ENCODE measurements around the gene UGCG.
A peak's percentile ranks its signal among the peaks of the same experiment; 100 is the strongest.
"Not testable (repeated sequence)": the region's sequence is repeated elsewhere in the genome, so short reads cannot be mapped to it uniquely, and the experiment has no call there.

The UGCG gene

DNA sequence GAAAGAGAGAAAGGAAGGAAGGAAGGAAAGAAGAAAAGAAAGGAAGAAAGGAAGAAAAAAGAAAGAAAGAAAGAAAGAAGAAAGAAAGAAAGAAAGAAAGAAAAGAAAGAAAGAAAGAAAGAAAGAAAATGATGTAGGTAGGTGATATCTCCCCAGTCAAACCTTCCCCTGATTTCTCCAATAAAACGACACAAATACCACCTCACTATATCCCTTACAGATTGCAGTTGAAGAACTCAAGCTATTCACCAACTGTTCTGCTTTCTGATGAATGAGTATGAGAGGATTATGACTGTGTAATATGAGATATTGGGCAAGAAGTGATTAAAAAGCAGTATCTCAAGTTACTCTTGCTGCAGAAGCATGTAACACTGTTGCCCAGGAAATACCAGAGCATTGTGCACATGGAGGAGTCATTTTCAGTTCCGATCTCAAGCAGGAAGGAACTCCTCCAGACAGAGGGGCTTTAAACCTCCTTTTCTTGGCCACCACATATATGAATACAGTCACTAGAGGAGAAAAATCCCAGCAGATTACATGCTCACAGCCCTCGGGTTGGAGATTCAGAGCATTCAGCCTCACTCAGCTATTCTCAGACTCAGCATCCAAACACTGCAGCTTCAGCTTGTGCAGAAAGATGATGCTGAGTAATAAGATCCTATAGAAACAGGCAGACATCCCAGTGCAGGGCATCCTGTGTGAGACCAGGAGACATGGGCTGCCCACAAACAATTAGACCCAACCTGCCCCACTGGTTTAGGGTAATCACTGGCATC lies 61.4 kb downstream of the UGCG start:
- peak; percentile 5 for DNase-seq

- DNase-seq = no peak
These were observed 63.1 kb downstream of the UGCG start for GRCh38 chr9:111959468-111960359.

DNA sequence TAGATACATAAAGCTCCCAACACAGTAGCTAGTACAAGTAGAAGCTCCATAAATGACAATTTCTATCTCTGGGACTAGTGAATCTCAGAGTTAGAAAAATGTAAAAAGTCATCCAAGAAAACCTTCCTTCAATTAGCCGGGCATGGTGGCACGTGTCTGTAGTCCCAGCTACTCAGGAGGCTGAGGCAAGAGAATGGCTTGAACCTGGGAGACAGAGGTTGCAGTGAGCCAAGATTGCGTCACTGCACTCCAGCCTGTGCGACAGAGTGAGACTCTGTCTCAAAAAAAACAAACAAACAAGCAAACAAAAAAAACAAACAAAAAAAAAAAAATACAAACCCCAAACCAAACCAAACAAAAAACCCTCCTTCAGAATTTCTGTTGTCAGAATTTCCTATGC lies 63.9 kb downstream of the UGCG start:
- DNase-seq = not testable (repeated sequence)

GRCh38 chr9:111961009-111961408 lies 64.4 kb downstream of the UGCG start:
- no peak for DNase-seq

GRCh38 chr9:111961575-111961974 lies 65.0 kb downstream of the UGCG start:
- DNase-seq = no peak

DNA sequence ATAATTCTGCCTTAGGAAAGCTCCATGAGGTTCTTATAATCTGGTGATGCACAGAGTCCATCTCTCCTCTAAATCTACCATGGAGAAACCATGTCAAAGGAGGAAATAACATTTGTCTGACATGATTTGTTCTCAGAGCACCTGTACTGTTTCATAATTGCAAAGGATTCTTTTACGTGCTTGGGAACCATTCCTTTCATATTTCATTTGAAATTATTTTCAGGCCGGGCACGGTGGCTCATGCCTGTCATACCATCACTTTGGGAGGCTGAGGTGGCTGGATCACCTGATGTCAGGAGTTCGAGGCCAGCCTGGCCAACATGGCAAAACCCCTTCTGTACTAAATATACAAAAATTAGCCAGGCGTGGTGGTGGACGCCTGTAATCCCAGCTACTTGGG lies 65.4 kb downstream of the UGCG start:
- no peak for DNase-seq

- no peak for DNase-seq
These were observed 67.4 kb downstream of the UGCG start for GRCh38 chr9:111963995-111964394.

DNA sequence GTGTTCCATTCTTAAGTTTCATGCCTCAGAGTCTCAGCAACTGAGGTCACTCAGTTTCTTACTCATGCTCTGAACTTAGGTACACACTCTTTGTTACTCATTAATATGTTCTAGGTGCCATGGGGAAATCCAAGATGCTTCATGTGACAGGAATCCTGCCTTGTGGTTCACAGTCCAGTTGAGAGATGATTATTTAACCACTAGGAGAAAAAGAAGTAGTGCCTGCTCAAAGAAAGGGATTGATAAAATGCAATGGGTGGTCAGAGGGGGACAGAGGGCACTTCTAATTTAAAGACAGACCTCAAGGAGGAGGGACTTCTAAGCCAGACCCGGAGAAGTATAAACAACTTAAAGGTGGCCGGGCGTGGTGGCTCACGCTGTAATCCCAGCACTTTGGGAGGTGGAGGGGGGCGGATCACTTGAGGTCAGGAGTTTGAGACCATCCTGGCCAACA lies 69.0 kb downstream of the UGCG start:
- no peak for DNase-seq

DNA sequence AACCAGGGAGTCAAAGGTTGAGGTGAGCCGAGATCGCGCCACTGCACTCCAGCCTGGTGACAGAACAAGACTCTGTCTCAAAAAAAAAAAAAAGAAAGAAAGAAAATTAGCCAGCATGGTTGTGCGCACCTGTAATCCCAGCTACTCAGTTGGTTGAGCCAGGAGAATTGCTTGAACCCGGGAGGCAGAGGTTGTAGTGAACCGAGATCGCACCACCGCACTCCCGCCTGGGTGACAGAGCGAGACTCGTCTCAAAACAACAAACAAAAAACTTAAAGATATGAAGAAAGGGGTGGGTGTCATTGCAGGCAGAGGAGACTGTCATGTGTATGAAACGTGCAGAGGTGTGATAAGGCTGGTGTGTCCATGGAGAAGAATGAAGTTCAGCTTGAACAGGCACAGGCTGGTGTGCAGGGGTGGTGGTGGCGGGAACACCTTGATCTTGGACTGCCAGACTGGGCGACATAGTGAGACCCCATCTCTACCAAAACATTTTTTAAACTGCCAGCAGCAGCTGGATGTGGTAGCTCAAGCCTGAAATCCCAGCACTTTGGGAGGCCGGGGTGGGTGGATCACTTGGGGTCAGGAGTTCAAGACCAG lies 69.6 kb downstream of the UGCG start:
- DNase-seq = no peak

- no peak for DNase-seq
These were observed 70.3 kb downstream of the UGCG start for GRCh38 chr9:111966861-111967291.

DNA sequence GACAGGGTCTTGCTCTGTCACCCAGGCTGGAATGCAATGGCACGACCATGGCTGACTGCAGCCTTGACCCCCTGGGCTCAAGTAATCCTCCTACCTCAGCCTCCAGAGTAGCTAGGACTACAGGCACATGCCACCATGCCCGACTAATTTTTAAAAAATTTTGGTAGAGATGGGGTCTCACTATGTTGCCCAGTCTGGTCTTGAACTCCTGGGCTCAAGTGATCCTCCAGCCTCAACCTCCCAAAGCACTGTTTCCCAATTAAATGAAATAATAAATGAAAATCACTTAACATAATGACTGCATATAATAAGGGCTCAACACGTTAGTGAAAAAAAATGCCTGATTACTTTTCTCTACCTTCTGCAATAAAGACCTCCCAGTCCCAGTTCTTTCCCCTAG lies 71.0 kb downstream of the UGCG start:
- DNase-seq = no peak

DNA sequence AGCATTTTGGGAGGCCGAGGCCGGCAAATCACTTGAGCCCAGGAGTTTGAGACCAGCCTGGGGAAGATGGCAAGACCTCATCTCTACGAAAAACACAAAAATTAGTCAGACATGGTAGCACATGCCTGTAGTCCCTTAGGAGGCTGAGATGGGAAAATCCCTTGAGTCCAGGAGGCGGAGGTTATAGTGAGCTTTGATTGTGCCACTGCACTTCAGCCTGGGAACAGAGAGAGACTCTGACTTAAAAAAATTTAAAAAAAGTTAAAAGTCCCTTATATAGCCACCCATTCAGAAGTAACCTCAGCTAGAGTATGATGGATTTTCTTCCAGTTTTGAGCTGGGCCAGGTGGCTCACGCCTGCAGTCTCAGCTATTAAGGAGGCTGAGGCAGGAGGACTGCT lies 72.4 kb downstream of the UGCG start:
- DNase-seq = no peak

DNA sequence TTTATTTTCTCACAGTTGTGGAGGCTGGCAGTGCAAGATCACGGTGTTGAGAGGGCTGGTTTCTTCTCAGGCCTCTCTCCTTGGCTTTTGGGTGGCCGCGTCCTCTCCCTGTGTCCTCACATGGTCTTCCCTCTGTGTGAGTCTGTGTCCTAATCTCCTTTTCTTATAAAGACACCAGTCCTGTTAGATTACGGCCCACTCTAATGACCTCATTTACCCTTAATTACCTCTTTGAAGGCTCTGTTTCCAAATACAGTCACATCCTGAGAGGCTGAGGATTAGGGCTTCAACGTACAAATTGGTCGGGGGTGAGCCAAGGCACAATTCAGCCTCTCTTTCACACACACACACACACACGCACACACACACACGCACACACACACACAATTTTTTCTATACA lies 73.0 kb downstream of the UGCG start:
- DNase-seq = no peak

DNA sequence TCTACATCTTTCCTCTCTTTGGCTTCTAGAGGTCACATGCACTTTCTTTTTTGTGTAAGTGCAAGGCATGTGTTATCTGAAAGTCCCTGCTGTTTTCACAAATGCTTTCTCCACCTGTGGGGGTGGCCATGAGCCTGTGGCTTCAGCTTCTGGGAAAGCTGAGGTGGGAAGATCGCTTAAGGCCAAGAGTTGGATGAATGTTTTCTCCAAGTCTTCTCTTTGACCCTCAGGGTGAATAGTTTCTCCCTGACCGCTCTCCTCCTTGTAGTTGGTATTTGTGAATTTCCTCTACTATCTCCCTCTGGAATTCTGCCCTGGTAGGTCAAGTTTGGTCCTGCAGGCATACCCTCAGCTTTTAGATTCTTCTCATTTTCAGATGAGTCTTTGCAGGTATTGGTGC lies 74.2 kb downstream of the UGCG start:
- DNase-seq = no peak

GRCh38 chr9:111974092-111974681 lies 77.6 kb downstream of the UGCG start:
- DNase-seq = no peak

DNA sequence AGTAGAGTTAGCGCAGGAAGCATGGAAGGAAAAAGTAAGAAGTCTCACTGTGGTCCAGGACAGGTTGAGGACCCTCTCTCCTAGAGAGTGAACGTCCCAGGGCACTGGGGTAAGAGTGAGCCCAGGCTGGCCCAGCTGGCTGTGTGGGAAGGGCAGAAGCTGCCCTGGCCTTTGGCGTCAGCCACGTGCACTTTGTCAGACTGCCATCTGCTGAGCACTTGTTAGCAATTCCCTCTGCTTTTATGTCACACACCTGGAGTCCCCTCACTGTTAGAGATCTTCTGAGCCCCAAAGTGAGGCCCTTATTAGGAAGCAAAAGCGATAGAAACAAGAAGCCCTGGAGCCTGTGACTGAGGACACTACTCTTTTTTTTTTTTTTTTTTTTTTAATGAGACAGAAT lies 79.1 kb downstream of the UGCG start:
- DNase-seq = peak; percentile 47

GRCh38 chr9:111978616-111979015 lies 82.0 kb downstream of the UGCG start:
- DNase-seq = no peak

GRCh38 chr9:111979561-111979960 lies 82.9 kb downstream of the UGCG start:
- DNase-seq = no peak

GRCh38 chr9:111980398-111980797 lies 83.8 kb downstream of the UGCG start:
- no peak for DNase-seq

GRCh38 chr9:111983484-111983908 lies 86.9 kb downstream of the UGCG start:
- DNase-seq = no peak

DNA sequence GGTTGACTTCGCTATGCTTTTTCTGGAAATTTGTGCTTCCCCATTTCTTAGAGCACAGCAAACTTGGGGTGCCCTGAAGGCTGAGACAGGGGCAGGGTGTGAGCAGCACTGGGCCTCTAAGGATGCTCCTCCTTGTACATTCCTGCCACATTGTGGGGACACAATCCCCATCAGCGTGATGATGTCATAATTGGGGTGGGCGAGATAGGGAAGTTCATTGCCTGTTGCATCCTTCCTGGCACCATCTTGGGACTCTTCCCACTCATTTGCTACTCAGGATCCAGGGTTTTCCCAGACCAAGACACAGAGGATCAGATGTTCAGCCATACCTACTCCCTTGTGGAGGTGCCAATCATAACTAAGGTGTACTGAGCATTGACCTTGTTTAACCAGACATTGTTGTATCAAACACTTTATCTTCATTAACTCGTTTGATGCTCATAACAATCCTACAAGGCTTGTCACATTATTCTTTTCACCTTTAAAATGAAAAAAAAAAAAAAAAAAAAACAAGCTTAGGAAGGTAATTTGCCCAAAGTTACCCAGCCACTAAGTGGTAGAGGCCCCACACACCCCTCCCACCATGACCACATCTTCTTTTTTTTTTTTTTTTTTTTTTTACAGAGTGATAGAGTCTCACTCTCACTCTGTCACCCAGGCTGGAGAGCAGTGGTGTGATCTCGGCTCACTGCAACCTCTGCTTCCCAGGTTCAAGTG lies 87.6 kb downstream of the UGCG start:
- DNase-seq = no peak
